LNCaP clone FGC (cell line): Measurements from ENCODE around the gene LBP.

ENCODE experiments used
- DNase-seq: peaks from one replicate; pipeline ENCODE4 v3.0.0-alpha.2; 2011; ENCODE audit warnings: low read depth
- H3K4me3 ChIP-seq: 2 replicates; pipeline ENCODE4 v1.5.1; 2011; ENCODE audit warnings: mild to moderate bottlenecking, low read depth, low read length, control low read depth
- TF ChIP-seq, protein P1 (sequence below): IDR thresholded peaks from 2 replicates; pipeline ENCODE4 v1.5.1; 2012; ENCODE audit warnings: mild to moderate bottlenecking; ENCODE audit not compliant: control insufficient read depth, insufficient read depth; ENCODE audit errors: extremely low read depth

LBP gene

DNA sequence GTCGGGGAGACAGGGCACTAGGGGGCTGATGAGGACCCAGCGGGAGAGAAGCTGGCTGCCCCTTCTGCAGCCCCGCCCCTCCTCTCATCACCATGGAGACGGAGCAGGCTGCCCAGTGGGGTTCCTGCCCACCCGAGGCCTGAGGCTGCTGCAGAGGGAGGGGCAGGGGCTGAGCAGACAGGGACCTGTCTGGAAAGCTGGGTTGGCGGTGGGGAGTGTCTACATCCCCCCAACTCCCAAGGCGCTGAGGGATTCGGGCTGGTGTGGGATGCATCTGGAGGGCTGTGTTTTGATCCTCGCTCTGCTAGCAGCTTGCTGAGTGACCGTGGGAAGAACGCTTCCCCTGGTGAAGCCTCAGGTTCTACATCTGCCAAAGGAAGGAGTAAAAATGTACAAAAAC, 43.5 kb upstream of the LBP start:
- DNase-seq: no peak
- TF ChIP-seq, protein P1, sequence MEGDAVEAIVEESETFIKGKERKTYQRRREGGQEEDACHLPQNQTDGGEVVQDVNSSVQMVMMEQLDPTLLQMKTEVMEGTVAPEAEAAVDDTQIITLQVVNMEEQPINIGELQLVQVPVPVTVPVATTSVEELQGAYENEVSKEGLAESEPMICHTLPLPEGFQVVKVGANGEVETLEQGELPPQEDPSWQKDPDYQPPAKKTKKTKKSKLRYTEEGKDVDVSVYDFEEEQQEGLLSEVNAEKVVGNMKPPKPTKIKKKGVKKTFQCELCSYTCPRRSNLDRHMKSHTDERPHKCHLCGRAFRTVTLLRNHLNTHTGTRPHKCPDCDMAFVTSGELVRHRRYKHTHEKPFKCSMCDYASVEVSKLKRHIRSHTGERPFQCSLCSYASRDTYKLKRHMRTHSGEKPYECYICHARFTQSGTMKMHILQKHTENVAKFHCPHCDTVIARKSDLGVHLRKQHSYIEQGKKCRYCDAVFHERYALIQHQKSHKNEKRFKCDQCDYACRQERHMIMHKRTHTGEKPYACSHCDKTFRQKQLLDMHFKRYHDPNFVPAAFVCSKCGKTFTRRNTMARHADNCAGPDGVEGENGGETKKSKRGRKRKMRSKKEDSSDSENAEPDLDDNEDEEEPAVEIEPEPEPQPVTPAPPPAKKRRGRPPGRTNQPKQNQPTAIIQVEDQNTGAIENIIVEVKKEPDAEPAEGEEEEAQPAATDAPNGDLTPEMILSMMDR: no peak

DNA sequence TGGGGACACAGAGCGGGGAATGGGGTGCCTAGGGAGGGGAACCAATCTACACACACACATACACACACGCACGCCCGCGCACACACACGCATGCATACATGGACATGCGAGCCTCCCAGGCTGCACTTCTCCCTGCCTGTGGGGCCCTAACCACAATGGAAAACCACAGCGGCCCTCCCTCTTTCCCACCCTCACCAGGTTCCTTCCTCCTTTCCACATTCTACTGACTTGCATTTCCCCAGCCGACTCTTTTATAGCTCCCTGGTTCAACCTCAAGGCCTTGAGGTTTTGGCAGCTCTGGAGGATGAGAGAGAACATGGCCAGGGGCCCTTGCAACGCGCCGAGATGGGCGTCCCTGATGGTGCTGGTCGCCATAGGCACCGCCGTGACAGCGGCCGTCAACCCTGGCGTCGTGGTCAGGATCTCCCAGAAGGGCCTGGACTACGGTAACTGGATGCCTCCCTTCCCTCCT, 42.3 kb upstream of the LBP start, which contains the start of gene BPI:
TSS of gene BPI (plus strand) at position 249 of the 472 bp plus-strand sequence. CDS start at position 317, 68 bp downstream.
- H3K4me3 ChIP-seq: no peak within 1 kb of the TSS
- DNase-seq: no peak
- TF ChIP-seq, protein P1: no peak

More for the DNA sequence above, 43.5 kb upstream of the LBP start:
- H3K4me3 ChIP-seq: no peak overlapping the region

DNA sequence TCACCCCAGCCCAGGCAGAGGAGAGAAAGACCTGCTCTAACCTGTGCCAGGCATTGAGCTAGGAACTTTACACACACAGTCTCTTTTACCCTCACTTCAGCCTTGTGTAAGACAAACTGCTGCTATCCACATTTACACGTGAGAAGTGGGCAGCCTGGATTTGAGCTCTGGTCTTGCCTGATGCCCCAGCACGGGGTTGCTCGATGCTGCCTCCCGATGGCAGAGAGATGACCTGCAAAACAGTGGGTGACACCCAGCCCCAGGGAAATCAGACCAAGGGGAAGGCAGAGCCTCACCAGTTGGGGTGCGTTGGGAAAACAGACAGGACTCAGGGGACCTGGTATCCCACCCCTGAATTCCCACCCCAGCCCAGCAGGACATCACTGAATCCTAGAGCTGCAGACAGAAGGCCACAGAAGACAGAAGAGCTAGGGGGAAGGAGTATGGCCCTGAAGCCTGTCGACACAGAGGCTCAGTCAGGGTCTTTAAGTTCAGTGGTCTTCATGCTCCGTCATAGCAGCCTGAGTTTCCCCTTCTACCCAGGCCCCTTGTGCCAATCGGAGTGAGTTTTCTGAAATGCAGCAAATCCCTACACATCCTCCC, 41.3 kb upstream of the LBP start:
- DNase-seq: no peak
- TF ChIP-seq, protein P1: peak; percentile 57
- H3K4me3 ChIP-seq: no peak overlapping the region

DNA sequence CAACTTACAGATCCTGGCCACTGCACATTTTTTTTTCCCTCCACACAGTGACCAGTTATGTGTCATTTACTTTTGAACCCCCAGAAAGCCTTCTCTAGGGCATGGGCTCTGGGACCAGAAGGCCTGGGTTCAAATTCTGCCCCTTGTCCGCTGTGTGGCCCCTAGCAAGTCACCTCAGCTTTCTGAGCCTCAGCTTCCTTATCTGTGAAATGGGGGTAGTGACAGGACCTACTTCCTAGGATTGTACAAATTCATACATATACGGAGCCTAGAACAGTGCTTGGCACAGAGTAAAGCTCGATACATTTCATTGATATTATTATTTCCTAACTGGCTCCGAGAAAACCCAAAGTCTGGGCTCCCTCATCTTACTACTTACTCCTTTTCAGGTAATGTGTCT, 40.7 kb upstream of the LBP start:
- TF ChIP-seq, protein P1: no peak
- no peak for DNase-seq

DNA sequence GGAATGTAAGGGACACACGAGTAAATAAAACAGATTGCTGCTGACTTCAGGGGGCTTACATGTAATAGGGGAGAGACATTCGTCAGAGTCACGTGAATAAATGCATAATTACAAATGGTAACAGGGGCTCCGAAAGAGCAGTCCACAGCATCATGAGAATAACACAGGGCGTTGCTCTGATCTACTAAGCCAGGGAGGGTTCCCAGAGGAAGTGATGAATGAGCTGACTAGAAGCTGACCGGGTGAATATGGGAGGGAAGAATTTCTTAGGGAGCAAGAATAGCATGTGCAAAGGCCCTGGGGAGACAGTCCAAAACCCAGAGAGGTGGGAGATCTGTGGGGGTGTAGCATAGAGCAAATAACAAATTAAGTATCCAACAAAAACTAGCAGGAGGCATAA, 39.9 kb upstream of the LBP start:
- DNase-seq: no peak
- H3K4me3 ChIP-seq: no peak overlapping the region
- TF ChIP-seq, protein P1: no peak

More for the DNA sequence above, 40.7 kb upstream of the LBP start:
- H3K4me3 ChIP-seq: no peak overlapping the region

DNA sequence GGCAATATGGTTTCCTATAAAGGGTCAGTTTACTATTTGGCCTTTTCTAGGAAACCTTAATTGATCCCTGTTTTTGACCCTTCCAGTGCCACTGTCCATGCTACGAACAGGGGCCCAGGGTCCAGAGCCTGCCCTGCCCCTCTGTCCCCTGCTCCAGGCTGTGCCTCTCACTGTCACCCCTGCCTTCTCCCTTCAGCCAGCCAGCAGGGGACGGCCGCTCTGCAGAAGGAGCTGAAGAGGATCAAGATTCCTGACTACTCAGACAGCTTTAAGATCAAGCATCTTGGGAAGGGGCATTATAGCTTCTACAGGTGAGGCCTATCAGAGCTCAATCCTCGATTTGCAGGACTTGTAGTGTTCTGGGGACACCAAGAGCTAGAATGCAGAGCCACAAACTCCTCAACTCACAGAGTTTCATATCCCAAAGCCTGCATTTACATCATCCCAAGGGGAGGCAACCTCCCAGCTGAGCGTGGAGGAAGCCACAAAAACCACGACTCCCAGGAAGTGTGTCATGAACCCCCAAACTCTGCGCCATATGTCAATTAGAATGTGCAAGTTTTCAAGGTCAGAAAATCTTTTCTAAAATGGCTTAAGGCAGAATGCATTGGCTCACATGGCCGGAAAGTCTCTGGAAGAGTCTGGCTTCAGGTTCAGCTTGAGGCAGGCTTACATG, 38.8 kb upstream of the LBP start:
- no peak for DNase-seq
- TF ChIP-seq, protein P1: no peak
- H3K4me3 ChIP-seq: no peak overlapping the region

DNA sequence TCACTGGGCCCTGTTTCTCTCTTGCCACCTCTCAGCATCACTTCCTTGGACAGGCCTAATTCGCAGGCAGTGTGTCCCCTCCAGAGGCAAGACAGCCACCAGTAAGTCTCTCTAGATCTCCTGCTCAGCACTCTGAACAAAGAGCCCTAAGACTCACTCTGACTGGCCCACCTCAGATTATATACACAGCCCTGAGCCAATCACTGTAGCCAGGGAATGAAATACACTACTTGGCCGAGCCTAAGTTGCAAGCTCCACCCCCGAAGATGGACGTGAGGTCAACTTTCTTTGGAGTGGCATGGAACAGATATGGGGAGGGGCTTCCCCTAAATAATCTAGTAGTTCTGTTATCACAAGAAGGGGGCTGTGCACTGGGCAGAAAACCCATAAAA, 38.2 kb upstream of the LBP start:
- TF ChIP-seq, protein P1: no peak
- no peak for DNase-seq
- H3K4me3 ChIP-seq: no peak overlapping the region
